ENCODE results near the gene TDP2.

GRCh38 chr6:24644377-24644776 is 22.3 kb downstream of the TDP2 start:
- no peak for TF ChIP-seq POLR2A (IDR thresholded peaks at IDR 0.05)
- TF ChIP-seq, protein P1, sequence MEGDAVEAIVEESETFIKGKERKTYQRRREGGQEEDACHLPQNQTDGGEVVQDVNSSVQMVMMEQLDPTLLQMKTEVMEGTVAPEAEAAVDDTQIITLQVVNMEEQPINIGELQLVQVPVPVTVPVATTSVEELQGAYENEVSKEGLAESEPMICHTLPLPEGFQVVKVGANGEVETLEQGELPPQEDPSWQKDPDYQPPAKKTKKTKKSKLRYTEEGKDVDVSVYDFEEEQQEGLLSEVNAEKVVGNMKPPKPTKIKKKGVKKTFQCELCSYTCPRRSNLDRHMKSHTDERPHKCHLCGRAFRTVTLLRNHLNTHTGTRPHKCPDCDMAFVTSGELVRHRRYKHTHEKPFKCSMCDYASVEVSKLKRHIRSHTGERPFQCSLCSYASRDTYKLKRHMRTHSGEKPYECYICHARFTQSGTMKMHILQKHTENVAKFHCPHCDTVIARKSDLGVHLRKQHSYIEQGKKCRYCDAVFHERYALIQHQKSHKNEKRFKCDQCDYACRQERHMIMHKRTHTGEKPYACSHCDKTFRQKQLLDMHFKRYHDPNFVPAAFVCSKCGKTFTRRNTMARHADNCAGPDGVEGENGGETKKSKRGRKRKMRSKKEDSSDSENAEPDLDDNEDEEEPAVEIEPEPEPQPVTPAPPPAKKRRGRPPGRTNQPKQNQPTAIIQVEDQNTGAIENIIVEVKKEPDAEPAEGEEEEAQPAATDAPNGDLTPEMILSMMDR (IDR thresholded peaks at IDR 0.05), result no peak

Data from right lobe of liver (tissue), 4 donors.